Measurements from ENCODE around the gene APPBP2.

DNA sequence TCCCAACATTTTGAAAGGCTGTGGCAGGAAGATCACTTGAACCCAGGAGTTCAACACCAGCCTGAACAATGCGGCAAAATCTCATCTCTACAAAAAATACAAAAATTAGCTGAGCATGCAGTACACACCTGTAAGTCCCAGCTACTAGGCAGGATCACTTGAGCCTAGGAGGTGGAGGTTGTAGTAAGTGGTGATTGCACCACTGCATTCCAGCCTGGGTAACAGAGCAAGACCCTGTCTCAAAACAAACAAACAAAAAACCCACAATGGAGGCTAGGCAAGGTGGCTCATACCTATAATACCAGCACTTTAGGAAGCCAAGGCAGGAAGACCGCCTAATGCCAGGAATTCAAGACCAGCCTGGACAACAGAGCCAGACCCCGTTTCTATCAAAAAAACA, 12.0 kb downstream of the APPBP2 start:
- TF ChIP-seq CTCF (IDR thresholded peaks at IDR 0.05) (no peak), POLR2AphosphoS5 (IDR thresholded peaks at IDR 0.05; ENCODE audit: low read depth, low read length) (no peak), REST (IDR thresholded peaks at IDR 0.05; ENCODE audit: insufficient read depth in 1 of 2, low read depth in 2 of 2, low read length in 1 of 2) (no peak), SIN3A (IDR thresholded peaks at IDR 0.05; ENCODE audit: borderline replicate concordance, insufficient read depth, low read depth, low read length) (no peak)
